ENCODE results near the gene RBMS1.
A peak's percentile ranks its signal among the peaks of the same experiment; 100 is the strongest.

RBMS1 gene

GRCh38 chr2:160269365-160269764 is 224.2 kb downstream of the RBMS1 start:
- DNase-seq: peak; percentile 39

GRCh38 chr2:160268151-160268781 is 225.3 kb downstream of the RBMS1 start:
- no peak for DNase-seq

- no peak for DNase-seq
Measured at GRCh38 chr2:160267692-160268091, 225.9 kb downstream of the RBMS1 start.

GRCh38 chr2:160267022-160267421 is 226.6 kb downstream of the RBMS1 start:
- no peak for DNase-seq

GRCh38 chr2:160266037-160266551 is 227.5 kb downstream of the RBMS1 start:
- no peak for DNase-seq

- DNase-seq: no peak
Measured at GRCh38 chr2:160264308-160264707, 229.3 kb downstream of the RBMS1 start.

GRCh38 chr2:160261732-160262131 is 231.9 kb downstream of the RBMS1 start:
- DNase-seq: no peak

GRCh38 chr2:160258492-160258805 is 235.2 kb downstream of the RBMS1 start:
- no peak for DNase-seq

- DNase-seq: no peak
Measured at GRCh38 chr2:160257743-160258491, 235.7 kb downstream of the RBMS1 start.

- no peak for DNase-seq
Measured at GRCh38 chr2:160257041-160257742, 236.4 kb downstream of the RBMS1 start.

- DNase-seq: no peak
Measured at GRCh38 chr2:160256507-160256906, 237.1 kb downstream of the RBMS1 start.

GRCh38 chr2:160255408-160255807 is 238.2 kb downstream of the RBMS1 start:
- DNase-seq: no peak

- no peak for DNase-seq
Measured at GRCh38 chr2:160254189-160254762, 239.3 kb downstream of the RBMS1 start.

- no peak for DNase-seq
Measured at GRCh38 chr2:160253440-160254188, 240.0 kb downstream of the RBMS1 start.

GRCh38 chr2:160252900-160253299 is 240.7 kb downstream of the RBMS1 start:
- no peak for DNase-seq

- no peak for DNase-seq
Measured at GRCh38 chr2:160252278-160252887, 241.2 kb downstream of the RBMS1 start.

- DNase-seq: no peak
Measured at GRCh38 chr2:160251569-160251968, 242.0 kb downstream of the RBMS1 start.

- DNase-seq: no peak
Measured at GRCh38 chr2:160249876-160250275, 243.7 kb downstream of the RBMS1 start.

GRCh38 chr2:160247296-160248035 is 246.1 kb downstream of the RBMS1 start:
- no peak for DNase-seq

- DNase-seq: no peak
Measured at GRCh38 chr2:160246356-160246755, 247.3 kb downstream of the RBMS1 start.

GRCh38 chr2:160245614-160246155 is 247.9 kb downstream of the RBMS1 start:
- DNase-seq: no peak

Data from left hindlimb (tissue), 1 donor.